SIG-M5 (cell line): Measurements from ENCODE around the gene TRAT1.

Experiments
- DNase-seq: peaks from one replicate; lab custom pipeline; 2025; lab: John Stamatoyannopoulos, UW

The TRAT1 gene

DNA sequence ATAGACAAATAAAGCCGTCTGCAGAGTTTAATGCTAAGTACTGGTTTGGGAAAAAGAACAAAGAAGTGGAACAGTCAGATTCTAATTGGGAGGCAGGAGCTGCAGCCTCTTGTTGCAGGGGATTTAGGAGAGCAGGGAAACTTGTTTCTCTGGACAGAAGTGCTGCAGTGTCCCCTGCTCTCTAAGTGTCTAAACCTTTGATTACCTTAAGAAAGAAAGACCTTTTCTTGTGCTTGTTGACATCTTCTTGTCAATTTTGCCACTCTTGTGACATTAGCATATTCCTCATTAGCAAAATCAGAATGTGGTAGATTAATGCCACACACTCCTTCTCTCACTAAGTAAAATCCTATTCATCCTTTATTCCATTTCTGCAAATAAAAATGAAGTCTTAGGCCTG is 38.8 kb downstream of the TRAT1 start:
- DNase-seq = no peak

DNA sequence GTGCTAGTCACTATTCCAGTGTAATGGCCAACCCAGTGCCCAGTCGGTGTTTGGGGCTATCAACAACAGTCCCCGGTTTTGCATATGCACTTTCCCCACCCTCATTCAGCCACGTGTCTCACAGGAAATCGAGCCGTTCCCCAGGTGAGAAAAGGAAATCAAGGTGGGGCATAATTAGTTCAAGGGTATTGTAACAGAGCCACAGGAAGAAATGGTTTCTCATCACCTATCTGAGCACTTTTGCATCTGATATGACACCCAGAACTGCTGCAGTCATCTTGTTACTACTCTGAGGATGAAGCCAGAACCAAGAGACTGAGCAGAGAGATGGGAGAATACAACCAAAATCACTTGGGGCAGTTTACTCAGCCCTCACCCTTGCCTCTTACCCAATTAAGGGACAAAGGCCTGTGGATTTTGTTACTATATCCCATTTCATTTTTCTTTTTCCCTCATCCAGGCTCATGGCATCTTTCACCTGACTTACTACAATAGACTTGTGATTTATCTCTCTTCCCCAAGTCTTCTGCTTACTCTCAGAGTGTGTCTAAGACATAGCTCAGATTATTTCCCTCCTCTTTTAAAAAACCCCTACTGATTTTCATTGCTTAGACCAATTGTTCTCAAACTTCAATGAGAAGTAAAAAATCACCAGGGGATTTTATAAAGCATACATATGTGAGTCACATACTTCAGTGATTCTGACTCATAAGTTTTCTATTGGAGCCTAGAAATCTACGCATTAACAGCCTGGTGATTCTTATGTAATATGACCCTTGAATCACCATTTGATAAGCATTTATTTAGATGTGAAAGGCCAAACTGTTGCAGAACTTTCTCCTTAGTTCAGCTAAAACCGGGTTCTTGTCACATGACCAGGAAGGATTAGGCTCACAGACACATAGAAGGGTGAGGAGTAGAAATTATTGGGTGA is 40.5 kb downstream of the TRAT1 start:
- DNase-seq = no peak

DNA sequence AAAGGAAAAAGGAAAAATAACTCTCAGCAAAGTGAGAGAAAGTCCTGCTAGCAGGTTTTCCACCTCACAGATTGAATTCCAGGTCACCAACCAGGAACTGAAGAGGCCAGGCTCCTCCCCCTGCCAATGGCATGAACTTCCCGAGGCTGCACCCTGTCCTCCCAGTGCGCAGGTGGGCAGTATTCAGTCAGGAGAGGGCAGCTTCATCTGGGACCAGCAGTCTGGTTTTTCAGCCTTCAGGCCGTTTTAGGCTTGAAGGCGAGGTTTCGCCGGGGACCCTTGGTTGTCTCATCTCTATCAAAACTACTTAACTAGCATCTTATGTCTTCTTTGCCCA is 41.2 kb downstream of the TRAT1 start:
- DNase-seq = no peak

- no peak for DNase-seq
Observed at GRCh38 chr3:108877901-108878300, 55.3 kb downstream of the TRAT1 start.

GRCh38 chr3:108879915-108880314 is 57.3 kb downstream of the TRAT1 start:
- DNase-seq = no peak

- DNase-seq = no peak
Observed at GRCh38 chr3:108882762-108883161, 60.2 kb downstream of the TRAT1 start.

DNA sequence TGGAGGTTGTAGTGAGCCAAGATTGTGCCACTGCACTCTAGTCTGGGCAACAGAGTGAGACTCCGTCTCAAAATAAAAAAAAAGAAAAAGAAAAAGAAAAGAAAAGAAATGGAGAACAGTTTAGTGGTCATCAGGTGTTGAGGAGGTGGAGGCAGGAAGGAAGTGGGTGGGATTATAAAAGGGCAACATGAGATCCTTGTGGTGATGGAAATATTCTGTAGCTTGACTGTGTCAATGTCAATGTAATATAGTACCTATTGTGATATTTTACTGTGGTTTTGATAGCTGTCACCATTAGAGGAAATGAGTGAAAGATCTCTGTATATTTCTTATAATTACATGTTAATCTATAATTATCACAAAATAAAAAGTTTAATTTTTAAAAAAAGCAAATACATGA is 60.8 kb downstream of the TRAT1 start:
- DNase-seq = no peak

DNA sequence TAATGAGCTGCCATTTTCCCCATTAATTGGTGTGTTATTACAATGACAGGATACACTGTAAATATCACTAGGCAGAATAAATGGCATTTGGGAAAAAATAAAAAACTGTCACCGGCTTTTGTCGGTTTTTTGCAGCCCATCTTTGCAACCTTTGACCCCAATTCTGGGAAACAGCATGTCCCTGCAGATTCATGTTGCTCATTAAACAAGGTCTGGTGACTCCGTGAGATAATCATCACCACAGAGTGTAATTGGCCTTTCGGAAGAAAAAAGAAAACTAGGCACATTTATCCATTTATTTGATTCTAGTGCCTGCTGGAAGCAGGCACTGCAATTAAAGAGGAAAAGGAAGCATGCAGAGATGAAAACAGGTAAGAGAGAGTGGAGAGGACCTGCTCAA is 64.5 kb downstream of the TRAT1 start:
- DNase-seq = no peak

GRCh38 chr3:108887777-108888176 is 65.2 kb downstream of the TRAT1 start:
- no peak for DNase-seq

GRCh38 chr3:108891833-108892232 is 69.2 kb downstream of the TRAT1 start:
- no peak for DNase-seq

GRCh38 chr3:108894981-108895380 is 72.4 kb downstream of the TRAT1 start:
- DNase-seq = no peak

GRCh38 chr3:108897883-108898282 is 75.3 kb downstream of the TRAT1 start:
- DNase-seq = no peak

GRCh38 chr3:108899530-108899929 is 76.9 kb downstream of the TRAT1 start:
- no peak for DNase-seq
